ENCODE measurements around the gene MYO15A.

GRCh38 chr17:18160128-18160856 is 51.7 kb downstream of the MYO15A start:
- no peak for TF ChIP-seq CTCF (IDR thresholded peaks at IDR 0.05)
- no peak for TF ChIP-seq EZH2 (IDR thresholded peaks at IDR 0.05; ENCODE audit: borderline replicate concordance, insufficient read depth, low read depth, low read length, poor library complexity, severe bottlenecking)

Data from B cell (primary cell).